ENCODE measurements around the gene CD6.

The CD6 gene

DNA sequence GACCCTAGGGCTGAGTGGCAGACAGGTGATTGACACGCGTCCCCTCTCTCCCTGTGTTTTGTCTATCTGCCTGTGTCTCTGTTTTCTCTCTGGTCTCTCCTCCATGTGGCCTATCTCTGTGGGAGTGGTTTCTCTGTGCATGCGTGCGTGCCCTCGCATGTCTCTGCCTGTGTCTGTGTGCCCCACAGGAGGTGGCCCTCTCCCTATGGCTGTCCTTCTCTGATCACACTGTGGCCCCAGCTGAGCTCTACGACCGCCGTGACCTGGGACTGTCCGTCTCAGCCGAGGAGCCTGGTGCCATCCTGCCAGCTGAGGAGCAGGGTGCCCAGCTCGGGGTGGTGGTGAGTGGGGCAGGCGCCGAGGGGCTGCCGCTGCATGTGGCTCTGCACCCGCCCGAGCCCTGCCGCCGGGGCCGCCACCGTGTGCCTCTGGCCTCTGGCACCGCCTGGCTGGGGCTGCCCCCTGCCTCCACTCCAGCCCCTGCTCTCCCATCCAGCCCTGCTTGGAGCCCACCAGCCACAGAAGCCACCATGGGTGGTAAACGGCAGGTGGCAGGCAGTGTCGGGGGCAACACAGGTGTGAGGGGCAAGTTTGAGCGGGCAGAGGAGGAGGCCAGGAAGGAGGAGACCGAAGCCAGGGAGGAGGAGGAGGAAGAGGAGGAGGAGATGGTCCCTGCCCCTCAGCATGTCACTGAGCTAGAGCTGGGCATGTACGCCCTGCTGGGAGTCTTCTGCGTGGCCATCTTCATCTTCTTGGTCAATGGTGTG, 35.6 kb upstream of the CD6 start:
- no peak for DNase-seq

DNA sequence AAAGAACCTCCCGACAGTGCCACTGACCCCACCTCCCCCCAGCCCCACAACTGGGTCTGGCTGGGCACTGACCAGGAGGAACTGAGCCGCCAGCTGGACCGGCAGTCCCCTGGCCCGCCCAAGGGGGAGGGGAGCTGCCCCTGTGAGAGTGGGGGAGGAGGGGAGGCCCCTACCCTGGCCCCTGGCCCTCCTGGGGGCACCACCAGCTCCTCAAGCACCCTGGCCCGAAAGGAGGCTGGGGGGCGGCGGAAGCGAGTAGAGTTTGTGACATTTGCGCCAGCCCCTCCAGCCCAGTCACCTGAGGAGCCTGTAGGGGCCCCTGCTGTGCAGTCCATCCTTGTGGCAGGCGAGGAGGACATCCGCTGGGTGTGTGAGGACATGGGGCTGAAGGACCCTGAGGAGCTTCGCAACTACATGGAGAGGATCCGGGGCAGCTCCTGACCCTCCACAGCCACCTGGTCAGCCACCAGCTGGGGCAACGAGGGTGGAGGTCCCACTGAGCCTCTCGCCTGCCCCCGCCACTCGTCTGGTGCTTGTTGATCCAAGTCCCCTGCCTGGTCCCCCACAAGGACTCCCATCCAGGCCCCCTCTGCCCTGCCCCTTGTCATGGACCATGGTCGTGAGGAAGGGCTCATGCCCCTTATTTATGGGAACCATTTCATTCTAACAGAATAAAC, 34.9 kb upstream of the CD6 start:
- no peak for DNase-seq

DNA sequence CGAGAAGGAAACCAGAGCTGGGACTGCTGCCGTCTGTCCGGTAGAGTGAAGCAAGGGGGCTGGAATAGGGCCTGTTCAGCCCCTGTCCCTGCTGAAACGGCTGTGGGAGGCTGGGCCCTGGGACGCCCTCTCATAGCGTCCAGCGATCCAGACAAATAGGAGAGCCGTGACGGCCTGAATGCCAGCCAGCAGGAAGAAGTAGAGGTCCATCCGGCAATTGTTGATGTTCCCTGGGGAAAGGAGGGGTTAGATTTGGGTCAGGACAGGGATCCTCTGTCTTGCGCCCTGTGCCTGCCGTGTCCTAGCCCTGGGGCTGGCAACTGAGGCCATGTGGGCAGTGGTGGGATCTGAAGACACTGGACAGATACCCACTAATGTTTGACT, 34.3 kb upstream of the CD6 start:
- no peak for DNase-seq

DNA sequence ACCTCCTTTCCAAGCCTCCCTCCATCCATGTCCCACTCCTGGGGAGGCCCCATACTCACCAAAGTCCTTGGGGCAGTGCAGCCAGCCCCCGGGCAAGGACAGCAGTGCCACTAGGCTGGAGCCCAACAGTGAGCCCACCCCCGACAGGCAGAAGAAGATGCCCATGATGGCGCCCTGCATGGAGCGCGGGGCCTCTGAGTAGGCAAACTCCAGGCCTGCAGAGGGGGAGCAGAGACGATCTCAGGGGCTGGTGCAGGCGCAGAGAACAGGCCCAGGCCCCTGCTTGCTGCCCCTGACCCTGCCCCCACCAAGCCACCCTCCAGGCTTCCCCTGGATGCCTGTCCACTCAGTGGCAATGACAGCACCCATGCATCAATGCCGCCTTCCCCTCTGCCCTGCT, 33.7 kb upstream of the CD6 start:
- no peak for DNase-seq

DNA sequence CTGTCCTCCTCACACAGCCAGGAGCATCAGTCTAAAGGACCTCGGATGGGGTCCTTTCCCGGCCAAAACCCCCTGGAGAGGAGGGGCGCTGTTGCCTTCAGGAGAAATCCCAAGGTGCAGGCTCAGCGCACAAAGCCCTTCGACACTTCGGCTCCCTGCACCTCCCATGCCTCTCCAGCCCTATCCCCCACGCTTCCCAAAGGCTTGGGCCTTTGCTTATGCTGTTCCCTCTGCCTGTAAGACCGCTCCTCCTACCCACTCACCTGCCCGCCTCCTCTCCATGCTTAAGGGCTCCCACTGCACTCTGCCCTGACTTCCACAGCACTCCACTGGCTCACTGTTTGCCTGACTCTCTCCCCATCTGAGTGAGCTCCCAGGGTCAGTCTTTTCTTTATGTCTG, 33.0 kb upstream of the CD6 start:
- DNase-seq = no peak

DNA sequence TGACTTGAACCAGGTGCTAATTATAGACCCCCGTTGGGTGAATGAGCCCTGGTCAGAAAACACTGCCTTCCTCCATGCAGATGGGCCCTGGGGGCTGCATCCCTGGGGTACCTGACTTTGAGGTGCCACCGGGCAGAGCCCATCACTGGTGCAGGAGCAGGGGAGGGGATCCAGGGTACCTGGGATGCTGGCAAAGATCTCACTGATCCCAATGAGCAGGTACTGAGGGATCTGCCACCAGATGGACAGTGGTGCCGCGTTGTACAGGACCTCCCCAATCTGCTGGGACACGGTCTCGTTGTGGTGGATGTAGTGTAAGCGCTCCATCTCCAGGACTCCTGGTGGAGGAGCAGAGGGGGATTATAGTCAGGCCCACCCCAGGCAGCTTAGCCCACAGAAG, 32.2 kb upstream of the CD6 start:
- no peak for DNase-seq

DNA sequence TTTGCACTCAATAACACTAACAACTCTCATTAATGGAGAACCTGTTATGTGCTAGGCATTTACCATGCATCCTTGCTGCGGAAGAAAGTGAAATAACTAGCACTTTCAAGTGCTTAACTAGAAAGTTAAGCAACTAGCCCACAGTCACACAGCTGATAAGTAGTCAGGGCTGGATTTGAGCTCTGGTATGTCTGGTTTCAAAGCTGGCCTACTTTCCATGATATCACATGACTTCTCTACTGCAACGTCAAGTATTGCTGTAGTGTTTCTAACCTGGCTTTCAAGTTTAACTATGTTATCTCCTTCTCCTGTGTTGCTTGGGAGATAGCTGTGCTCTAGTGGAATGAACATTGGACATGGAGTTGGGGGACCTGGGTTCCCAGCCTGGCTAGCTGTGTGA, 31.6 kb upstream of the CD6 start:
- DNase-seq = no peak

DNA sequence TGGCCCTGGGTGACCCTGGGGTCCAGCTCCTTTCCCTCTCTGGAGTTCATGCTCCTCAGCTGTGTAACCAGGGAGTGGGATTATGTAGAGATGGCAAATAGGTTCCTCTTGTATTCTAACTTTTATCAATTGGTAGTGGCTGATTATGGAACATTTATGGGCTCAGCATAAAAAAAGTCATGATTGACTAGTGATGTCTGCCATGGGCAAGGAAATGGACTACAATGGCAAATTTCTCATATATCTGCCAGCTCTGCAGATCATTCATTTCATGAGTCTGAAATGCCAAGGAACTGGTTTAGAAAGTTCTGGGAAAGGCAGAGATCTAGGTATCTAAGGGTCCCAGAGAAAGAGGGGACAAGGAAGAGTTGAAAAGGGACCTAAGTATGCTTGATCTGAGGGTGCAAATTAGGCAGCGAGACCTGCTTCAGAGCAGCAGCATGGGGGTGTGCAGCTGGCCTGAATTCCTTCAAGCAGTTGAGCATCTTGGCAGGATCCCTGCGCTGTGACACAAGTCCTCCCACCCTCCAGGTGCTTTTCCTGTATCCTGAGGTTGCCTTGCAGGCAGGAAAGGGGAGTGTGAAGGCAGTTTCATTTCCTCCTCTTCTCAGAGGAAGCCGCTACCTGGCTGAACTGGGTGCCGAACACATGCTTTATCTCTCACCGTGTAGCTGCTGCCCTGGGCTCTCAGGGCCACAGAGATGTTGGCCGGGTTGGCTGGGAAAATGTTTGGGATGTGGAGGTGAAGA, 29.9 kb upstream of the CD6 start:
- DNase-seq = no peak

DNA sequence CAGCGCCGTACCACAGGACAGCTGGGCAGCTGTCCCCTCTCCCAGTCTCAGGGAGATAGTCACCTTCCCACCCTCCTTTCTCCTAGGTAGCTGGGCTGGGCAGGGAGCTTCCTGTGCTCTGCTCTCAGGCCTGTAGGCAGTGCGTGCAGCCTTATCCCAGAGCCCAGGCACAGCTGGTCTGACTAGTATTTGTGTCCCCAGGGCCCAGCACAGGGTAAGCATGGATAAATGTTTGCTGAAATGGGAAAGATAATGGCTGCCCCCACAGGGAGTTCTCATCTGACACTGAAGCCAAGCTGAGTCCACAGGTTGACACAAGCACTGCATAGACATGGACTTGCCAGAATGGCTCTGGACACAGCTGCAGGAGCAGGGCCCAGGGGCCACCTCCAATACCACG, 29.3 kb upstream of the CD6 start:
- DNase-seq = no peak

DNA sequence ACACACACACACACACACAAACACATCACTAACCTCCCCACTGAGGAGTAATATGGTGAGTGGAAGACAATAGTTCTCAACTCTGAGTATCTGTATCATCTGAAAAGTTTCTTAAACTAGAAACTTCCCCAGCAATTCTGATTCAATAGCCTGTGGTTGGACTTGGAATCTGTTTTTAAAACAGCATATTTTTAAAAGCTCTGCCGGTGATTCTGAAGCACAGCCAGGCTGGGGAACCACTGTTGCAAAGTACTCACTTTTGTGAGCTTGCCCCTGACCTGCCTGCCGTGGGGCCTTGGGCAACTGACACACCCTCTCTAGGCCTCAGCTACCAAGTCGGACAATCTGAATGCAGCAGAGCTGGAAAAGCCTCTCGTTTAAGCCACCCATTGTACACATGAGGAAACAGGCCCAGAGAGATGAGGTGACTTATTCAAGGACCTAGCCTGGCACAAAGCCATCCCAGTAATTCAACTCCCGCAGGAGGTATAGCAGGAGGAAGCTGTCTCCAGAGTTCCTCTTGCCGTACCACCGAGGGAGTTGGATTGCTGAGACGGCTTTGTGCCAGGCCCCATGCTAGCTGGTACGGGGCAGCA, 28.4 kb upstream of the CD6 start:
- DNase-seq = no peak

DNA sequence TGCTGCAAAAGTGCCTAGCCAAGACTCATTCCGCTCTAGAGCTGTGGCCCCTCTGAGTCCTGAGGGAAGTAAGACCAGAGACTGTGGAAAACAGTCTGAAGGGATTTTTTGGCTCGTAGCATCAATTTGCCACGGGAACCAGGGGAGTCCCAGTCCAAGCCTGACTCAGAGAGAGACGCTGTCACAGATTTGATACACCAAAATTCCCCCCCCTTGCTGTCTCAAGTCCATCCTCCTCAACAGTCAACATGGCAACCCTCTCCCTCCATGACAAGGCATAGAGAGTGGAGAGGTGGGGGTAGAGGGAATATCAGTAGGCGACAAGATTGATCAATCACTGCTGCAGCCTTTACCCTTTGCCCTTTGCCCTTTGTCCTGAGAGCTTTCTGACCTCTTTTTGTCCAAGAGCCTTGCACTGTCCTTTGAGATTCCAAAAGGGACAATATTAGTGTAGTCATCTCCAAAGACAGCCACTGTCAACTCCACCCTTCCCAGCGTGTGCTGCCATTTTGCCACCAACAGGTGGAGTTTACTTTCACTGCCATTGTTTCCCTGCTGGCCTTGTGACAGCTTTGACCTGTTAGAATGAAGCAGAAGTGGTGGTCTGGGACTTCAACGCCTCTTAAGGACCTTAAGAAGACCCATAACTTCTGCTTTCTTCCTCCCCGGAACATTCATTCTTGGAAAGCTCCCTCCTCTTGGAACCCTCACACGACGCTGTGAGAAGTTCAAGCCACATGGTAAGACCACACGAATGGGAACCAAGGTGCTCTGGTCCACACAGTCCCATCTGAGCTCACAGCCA, 26.8 kb upstream of the CD6 start:
- DNase-seq = no peak

DNA sequence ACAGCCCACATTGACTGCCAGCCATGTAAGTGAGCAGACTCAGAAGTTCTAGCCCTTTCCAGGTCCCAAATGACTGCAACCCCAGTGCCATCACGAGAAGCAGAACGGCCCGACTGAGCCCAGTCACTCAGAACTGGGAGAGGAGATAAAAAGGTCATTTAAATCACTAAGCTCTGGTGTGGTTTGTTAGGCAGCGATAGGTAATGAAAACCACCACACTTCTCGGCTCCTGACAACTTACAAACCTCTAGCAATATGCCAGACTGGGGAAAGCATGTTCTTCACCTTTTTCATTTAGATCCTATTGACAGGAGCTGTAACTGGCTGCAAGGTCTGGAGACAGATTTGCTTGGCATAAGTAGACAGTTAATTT, 26.2 kb upstream of the CD6 start:
- DNase-seq = no peak

DNA sequence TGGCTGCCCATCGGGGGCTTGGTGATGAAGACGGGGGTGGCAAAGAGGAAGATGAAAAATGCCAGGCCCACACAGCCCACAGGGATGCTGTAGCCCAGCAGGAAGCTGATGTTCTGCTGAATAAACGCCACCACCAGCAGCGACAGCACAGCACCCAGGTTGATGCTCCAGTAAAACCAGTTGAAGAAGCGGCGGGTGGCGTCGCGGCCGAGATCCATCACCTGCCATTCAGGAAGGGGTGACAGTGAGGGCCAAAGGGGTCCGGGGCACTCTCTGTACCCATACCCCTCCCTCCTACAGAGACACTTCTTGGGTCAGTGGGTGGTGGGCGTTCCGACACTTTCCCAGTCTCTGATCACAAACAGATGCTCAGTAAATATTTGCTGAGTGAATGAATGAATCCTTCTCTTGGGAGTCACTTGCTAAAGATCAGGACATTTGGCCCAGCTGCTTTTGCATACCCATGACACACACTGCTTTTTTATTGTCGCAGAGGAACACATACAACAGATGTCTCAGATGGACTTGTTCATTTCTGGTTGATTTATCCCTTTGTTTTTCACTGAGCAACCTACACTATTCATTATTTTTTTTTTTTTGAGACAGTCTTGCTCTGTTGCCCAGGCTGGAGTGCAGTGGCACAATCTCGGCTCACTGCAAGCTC, 24.7 kb upstream of the CD6 start:
- DNase-seq = no peak

DNA sequence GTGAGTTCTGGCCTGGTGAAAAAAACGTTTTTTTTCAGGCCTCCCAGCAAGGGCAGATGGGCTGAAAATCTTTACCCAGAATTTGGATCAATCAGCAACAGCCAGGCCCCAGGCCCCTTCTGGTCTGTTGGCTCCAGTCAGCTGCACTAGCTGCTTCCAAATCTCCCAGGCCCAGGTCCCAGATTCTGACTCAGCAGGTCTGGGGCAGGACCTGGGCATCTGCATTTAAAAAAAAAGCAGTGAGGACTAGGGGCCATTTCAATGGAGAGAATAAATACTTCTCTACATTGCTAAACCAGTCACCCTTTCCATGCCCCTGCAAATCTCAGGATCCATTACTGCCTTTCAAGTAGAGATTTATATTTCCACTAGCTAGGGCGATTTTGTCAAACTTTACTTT, 23.8 kb upstream of the CD6 start:
- no peak for DNase-seq

DNA sequence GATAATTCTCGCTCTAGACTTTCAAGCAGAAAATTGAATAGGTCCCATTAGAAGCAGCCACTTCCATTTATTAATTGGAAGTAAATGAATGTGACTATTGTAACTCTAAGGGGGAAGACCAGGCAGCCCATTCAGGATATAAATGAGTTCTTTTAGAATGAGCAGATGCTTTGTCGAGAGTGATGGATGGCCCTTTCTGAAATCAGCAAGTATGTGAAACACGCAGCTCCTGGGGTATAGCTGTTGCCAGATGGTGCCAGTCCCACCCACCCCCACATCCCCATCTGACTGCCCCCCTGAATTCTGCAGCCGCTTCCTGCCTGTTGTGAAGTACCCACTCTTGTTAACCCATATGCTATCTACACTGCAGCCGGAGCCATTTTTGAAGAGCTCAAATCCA, 23.2 kb upstream of the CD6 start:
- DNase-seq = no peak

DNA sequence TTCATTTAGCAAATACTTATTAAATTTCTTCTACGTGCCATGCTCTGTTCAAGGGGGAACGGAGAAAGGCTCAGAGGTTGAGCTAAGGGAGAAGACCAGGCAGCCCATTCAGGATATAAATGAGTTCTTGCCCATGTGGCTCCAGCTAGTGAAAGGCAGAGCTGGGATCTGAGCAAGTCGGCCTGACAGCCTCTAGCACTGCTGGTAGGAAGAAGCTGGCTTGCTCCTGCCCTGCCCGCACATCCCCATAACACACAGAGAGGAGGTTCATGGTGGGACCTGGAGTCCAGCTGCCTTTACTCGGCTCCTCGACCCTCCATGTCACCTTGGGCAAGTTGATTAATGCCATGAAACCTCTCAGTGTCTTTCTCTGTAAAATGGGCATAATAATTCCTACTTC, 21.5 kb upstream of the CD6 start:
- DNase-seq = no peak

DNA sequence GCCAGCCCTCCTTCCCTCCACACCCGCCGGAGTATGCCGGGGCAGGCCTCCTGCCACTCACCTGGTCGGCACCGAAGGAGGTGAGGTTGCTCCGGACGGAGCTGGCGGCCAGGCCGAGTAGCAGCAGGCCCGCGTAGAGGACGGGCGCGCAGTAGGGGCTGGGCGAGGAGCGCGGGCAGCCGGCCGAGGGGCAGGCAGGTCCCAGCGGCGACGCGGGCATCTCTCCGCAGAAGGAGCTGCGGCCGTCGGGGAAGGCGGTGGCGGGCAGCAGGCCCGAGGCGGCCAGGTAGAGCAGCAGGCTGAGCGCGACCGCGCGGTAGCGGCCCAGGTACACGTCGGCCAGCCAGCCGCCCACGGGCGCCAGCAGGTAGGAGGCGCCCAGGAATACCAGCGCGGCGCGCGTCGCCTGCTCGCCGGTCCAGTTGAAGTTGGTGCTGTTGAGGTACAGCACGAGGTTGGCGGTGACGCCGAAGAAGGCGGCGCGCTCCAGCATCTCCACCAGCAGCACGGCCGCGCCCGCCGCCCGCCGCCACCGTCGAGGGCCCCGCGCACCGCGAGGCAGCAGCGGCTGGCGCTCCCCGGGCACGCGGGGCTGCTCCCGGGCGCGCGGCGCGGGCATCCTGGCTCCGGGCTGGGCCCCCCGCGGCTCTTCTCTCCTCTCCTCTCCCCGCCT, 20.4 kb upstream of the CD6 start:
- DNase-seq = no peak

DNA sequence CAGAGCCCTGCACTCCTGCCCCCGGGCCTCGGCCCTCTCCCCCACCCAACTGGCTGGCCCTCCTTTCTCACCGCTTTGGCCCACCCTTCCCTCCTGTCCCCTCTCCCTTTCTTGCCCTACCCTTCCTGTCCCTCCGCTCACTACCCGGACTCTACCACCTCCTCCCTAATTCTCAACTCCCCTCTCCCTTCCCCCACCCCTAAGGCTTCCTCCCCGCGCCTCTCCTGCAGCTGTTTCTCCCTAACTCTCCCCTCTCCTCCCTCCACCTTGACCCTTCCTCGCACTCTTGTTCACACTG, 19.9 kb upstream of the CD6 start:
- no peak for DNase-seq

DNA sequence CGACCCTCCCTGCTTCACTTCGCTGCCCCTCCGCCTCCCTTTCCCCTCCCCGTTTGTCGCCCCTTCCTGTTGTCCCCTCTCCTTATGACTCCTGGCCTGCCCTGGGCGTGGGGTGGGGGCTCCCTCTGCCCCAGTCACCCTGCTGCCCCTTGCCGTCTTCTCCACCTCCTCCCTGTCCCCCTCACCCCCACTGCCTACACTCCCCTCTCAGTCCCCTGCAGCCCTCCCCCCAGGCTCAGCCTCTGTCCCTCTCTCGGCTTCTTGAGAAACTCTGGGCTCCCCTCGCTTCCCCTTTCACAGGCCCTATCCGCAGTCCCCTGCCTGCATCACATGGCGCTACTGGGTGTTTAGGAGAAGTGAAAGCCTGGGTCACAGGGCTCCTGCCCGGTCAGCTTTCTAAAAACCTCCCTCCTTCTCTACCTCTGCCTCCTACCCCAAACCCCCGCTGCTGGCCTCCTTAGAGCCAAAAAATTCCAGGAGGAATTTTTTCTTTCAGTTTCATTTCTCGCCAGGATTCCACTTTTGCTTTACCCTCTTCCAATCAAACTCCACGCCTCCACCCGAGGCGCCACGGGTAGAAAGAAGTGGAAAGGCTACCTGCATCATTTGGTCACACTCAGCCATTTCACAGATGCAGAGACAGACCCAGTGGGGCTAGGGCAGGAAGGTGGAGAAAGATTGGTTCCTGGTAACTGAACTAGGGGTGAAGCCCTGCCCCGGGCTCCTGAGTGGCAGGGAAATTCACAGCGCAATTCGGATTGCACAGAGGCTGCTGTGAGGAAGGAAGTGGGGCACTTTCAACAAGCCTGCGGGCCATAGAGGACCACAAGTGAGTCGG, 19.4 kb upstream of the CD6 start, which contains the start of gene SLC15A3:
TSS of gene SLC15A3 (minus strand) at position 273 of the 838 bp plus-strand sequence. CDS start 625 bp downstream, outside the sequence.
- DNase-seq = no peak

DNA sequence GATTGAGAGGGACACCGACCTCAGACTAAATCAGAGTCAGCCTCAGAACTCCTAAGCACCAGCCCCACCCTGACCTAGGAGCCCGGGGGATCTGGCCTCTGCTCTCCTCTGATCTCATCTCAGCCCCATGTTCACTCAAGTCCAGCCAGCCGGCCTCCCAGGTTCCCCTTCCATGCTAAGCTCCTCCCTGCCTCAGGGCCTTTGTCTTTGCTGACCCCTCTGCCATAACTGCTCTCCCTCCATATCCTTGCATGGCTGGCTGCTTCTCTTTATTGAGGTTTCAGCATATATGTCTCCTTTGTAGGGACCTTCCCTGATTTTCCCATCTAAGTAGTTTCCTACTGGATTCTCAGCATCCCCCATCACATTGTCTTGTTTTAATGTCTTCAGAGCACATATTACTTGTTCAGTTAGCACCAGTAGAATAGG, 18.7 kb upstream of the CD6 start:
- DNase-seq = peak; percentile 19

DNA sequence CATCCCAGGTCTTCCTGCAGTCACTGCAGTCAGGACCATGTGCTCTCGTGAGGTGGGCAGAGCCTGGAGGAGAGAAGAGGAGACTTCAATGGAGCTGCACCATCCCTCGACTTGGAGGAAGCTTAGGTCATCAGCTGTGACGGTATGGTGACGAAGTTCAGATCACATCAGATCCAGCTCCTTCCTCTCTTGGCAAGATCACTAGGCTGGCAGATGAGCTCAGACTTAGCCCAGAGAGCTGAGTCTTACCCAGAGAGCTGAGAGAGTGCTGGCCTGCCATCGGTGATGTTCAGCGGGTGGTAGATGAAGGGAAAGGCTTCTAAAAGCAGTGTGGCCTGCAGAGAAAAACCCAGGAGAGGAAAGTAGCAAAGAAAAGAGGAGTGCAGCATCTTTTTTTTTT, 17.7 kb upstream of the CD6 start:
- no peak for DNase-seq
